ENCODE data around the gene GPATCH2.
A peak's percentile ranks its signal among the peaks of the same experiment; 100 is the strongest.

Gene GPATCH2

GRCh38 chr1:217620814-217621213 is 10.1 kb downstream of the GPATCH2 start:
- Histone ChIP-seq H2BK120ac (ENCODE audit: insufficient read depth, low read length, poor library complexity) (no peak overlapping the region), H3K23ac (ENCODE audit: low read length) (no peak overlapping the region), H2BK5ac (ENCODE audit: low read depth, low read length, poor library complexity) (no peak overlapping the region), H3K9me3 (ENCODE audit: insufficient read depth, low read depth, low read length) (no peaks in the 10 kb centered on the region), H3K4me3 (ENCODE audit: low read depth, low read length) (no peak overlapping the region), H4K8ac (ENCODE audit: low read depth, low read length) (no peak overlapping the region), H3K18ac (ENCODE audit: low read length) (no peak overlapping the region), H4K12ac (ENCODE audit: low read depth, low read length) (no peak overlapping the region), H2AK5ac (ENCODE audit: low read length) (no peak overlapping the region), H3K14ac (ENCODE audit: low read length) (no peak overlapping the region), H3K9ac (ENCODE audit: low read length) (no peak overlapping the region), H2BK12ac (ENCODE audit: low read length) (no peak overlapping the region), H4K91ac (ENCODE audit: low read depth, low read length) (no peak overlapping the region), H3K4ac (ENCODE audit: low read depth, low read length) (no peak overlapping the region), H3K79me1 (ENCODE audit: low read length) (no peaks in the 10 kb centered on the region), H3K27me3 (ENCODE audit: insufficient read depth, low read length) (no peaks in the 10 kb centered on the region), H3K27ac (ENCODE audit: low read depth, low read length) (no peak overlapping the region), H3K4me2 (ENCODE audit: low read length) (no peak overlapping the region), H2AFZ (ENCODE audit: insufficient read depth, low read length, poor library complexity) (no peak overlapping the region), H3K4me1 (ENCODE audit: control insufficient read depth in 1 of 2, insufficient read depth in 2 of 2, low read length in 2 of 2) (no peaks in the 10 kb centered on the region), H3K36me3 (ENCODE audit: control insufficient read depth in 1 of 2, insufficient read depth in 2 of 2, low read length in 2 of 2) (peaks cover 5 to 6% of the 10 kb centered on the region in 2 experiments), H3K79me2 (ENCODE audit: control insufficient read depth, insufficient read depth, low read length, poor library complexity) (no peaks in the 10 kb centered on the region)
- no peak for DNase-seq
- no CpG with 5 or more reads among the region's 4 CpGs for WGBS (ENCODE audit: extremely low coverage, insufficient coverage, insufficient read length)

GRCh38 chr1:217617126-217617525 is 13.8 kb downstream of the GPATCH2 start:
- Histone ChIP-seq H4K12ac (ENCODE audit: low read depth, low read length) (no peak overlapping the region), H3K9ac (ENCODE audit: low read length) (no peak overlapping the region), H3K18ac (ENCODE audit: low read length) (no peak overlapping the region), H4K8ac (ENCODE audit: low read depth, low read length) (no peak overlapping the region), H4K91ac (ENCODE audit: low read depth, low read length) (no peak overlapping the region), H2BK120ac (ENCODE audit: insufficient read depth, low read length, poor library complexity) (no peak overlapping the region), H3K23ac (ENCODE audit: low read length) (no peak overlapping the region), H3K4me3 (ENCODE audit: low read depth, low read length) (no peak overlapping the region), H2AFZ (ENCODE audit: insufficient read depth, low read length, poor library complexity) (no peak overlapping the region), H2AK5ac (ENCODE audit: low read length) (no peak overlapping the region), H3K79me2 (ENCODE audit: control insufficient read depth, insufficient read depth, low read length, poor library complexity) (no peaks in the 10 kb centered on the region), H3K4me2 (ENCODE audit: low read length) (no peak overlapping the region), H3K9me3 (ENCODE audit: insufficient read depth, low read depth, low read length) (no peaks in the 10 kb centered on the region), H3K36me3 (ENCODE audit: control insufficient read depth in 1 of 2, insufficient read depth in 2 of 2, low read length in 2 of 2) (peaks cover 5 to 6% of the 10 kb centered on the region in 2 experiments), H3K27ac (ENCODE audit: low read depth, low read length) (no peak overlapping the region), H3K14ac (ENCODE audit: low read length) (no peak overlapping the region), H2BK12ac (ENCODE audit: low read length) (no peak overlapping the region), H3K27me3 (ENCODE audit: insufficient read depth, low read length) (no peaks in the 10 kb centered on the region), H2BK5ac (ENCODE audit: low read depth, low read length, poor library complexity) (no peak overlapping the region), H3K79me1 (ENCODE audit: low read length) (no peaks in the 10 kb centered on the region), H3K4ac (ENCODE audit: low read depth, low read length) (no peak overlapping the region), H3K4me1 (ENCODE audit: control insufficient read depth in 1 of 2, insufficient read depth in 2 of 2, low read length in 2 of 2) (no peaks in the 10 kb centered on the region)
- peak in 1 of 2 donors; percentile 38 for DNase-seq
- WGBS (ENCODE audit: extremely low coverage, insufficient coverage, insufficient read length) = no CpG with 5 or more reads among the region's 1 CpG

GRCh38 chr1:217614200-217614712 is 16.6 kb downstream of the GPATCH2 start:
- no peak overlapping the region for H3K18ac ChIP-seq (ENCODE audit: low read length)
- WGBS (ENCODE audit: extremely low coverage, insufficient coverage, insufficient read length) = no CpG with 5 or more reads among the region's 3 CpGs
- no peaks in the 10 kb centered on the region for H3K9me3 ChIP-seq (ENCODE audit: insufficient read depth, low read depth, low read length)
- no peak for DNase-seq
- H3K4me1 ChIP-seq (ENCODE audit: control insufficient read depth in 1 of 2, insufficient read depth in 2 of 2, low read length in 2 of 2) = no peaks in the 10 kb centered on the region
- no peak overlapping the region for H3K27ac ChIP-seq (ENCODE audit: low read depth, low read length)
- no peak overlapping the region for H2AK5ac ChIP-seq (ENCODE audit: low read length)
- H4K12ac ChIP-seq (ENCODE audit: low read depth, low read length) = no peak overlapping the region
- H3K79me2 ChIP-seq (ENCODE audit: control insufficient read depth, insufficient read depth, low read length, poor library complexity) = no peaks in the 10 kb centered on the region
- no peak overlapping the region for H3K9ac ChIP-seq (ENCODE audit: low read length)
- no peak overlapping the region for H3K14ac ChIP-seq (ENCODE audit: low read length)
- no peak overlapping the region for H4K8ac ChIP-seq (ENCODE audit: low read depth, low read length)
- H2AFZ ChIP-seq (ENCODE audit: insufficient read depth, low read length, poor library complexity) = no peak overlapping the region
- H3K4ac ChIP-seq (ENCODE audit: low read depth, low read length) = no peak overlapping the region
- H2BK12ac ChIP-seq (ENCODE audit: low read length) = no peak overlapping the region
- H2BK120ac ChIP-seq (ENCODE audit: insufficient read depth, low read length, poor library complexity) = no peak overlapping the region
- no peak overlapping the region for H2BK5ac ChIP-seq (ENCODE audit: low read depth, low read length, poor library complexity)
- H3K23ac ChIP-seq (ENCODE audit: low read length) = no peak overlapping the region
- H3K4me2 ChIP-seq (ENCODE audit: low read length) = no peak overlapping the region
- H3K27me3 ChIP-seq (ENCODE audit: insufficient read depth, low read length) = no peaks in the 10 kb centered on the region
- H4K91ac ChIP-seq (ENCODE audit: low read depth, low read length) = no peak overlapping the region
- H3K79me1 ChIP-seq (ENCODE audit: low read length) = no peaks in the 10 kb centered on the region
- H3K4me3 ChIP-seq (ENCODE audit: low read depth, low read length) = no peak overlapping the region
- peaks cover 2 to 5% of the 10 kb centered on the region in 2 experiments for H3K36me3 ChIP-seq (ENCODE audit: control insufficient read depth in 1 of 2, insufficient read depth in 2 of 2, low read length in 2 of 2)

- no peaks in the 10 kb centered on the region for H3K4me1 ChIP-seq (ENCODE audit: control insufficient read depth in 1 of 2, insufficient read depth in 2 of 2, low read length in 2 of 2)
- no peak overlapping the region for H4K91ac ChIP-seq (ENCODE audit: low read depth, low read length)
- H3K18ac ChIP-seq (ENCODE audit: low read length) = no peak overlapping the region
- H3K27me3 ChIP-seq (ENCODE audit: insufficient read depth, low read length) = no peaks in the 10 kb centered on the region
- no peak overlapping the region for H2BK12ac ChIP-seq (ENCODE audit: low read length)
- H2AK5ac ChIP-seq (ENCODE audit: low read length) = no peak overlapping the region
- H3K4me3 ChIP-seq (ENCODE audit: low read depth, low read length) = no peak overlapping the region
- H3K9ac ChIP-seq (ENCODE audit: low read length) = no peak overlapping the region
- no peak overlapping the region for H2BK5ac ChIP-seq (ENCODE audit: low read depth, low read length, poor library complexity)
- peaks cover 0 to 2% of the 10 kb centered on the region in 2 experiments for H3K36me3 ChIP-seq (ENCODE audit: control insufficient read depth in 1 of 2, insufficient read depth in 2 of 2, low read length in 2 of 2)
- no peak for DNase-seq
- no CpG with 5 or more reads among the region's 1 CpG for WGBS (ENCODE audit: extremely low coverage, insufficient coverage, insufficient read length)
- H3K4me2 ChIP-seq (ENCODE audit: low read length) = no peak overlapping the region
- H3K9me3 ChIP-seq (ENCODE audit: insufficient read depth, low read depth, low read length) = no peaks in the 10 kb centered on the region
- no peak overlapping the region for H2BK120ac ChIP-seq (ENCODE audit: insufficient read depth, low read length, poor library complexity)
- H3K14ac ChIP-seq (ENCODE audit: low read length) = no peak overlapping the region
- H3K27ac ChIP-seq (ENCODE audit: low read depth, low read length) = no peak overlapping the region
- H4K8ac ChIP-seq (ENCODE audit: low read depth, low read length) = no peak overlapping the region
- no peak overlapping the region for H3K4ac ChIP-seq (ENCODE audit: low read depth, low read length)
- H3K79me2 ChIP-seq (ENCODE audit: control insufficient read depth, insufficient read depth, low read length, poor library complexity) = no peaks in the 10 kb centered on the region
- no peak overlapping the region for H2AFZ ChIP-seq (ENCODE audit: insufficient read depth, low read length, poor library complexity)
- no peak overlapping the region for H3K23ac ChIP-seq (ENCODE audit: low read length)
- H4K12ac ChIP-seq (ENCODE audit: low read depth, low read length) = no peak overlapping the region
- H3K79me1 ChIP-seq (ENCODE audit: low read length) = no peaks in the 10 kb centered on the region
Measured at GRCh38 chr1:217605390-217605789, 25.5 kb downstream of the GPATCH2 start.

All from trophoblast cell (in vitro differentiated cells and primary cell).